Measurements from ENCODE around the gene RC3H1. TPM values are rescaled to one million over a fixed set of nuclear protein-coding genes. Genes with fewer than 3 reads are reported as not detected.

RC3H1 gene
- total and polyA plus RNA-seq, 3 experiments from 2014 or later = 5.4 to 40.5 (median 39.7) TPM

DNA sequence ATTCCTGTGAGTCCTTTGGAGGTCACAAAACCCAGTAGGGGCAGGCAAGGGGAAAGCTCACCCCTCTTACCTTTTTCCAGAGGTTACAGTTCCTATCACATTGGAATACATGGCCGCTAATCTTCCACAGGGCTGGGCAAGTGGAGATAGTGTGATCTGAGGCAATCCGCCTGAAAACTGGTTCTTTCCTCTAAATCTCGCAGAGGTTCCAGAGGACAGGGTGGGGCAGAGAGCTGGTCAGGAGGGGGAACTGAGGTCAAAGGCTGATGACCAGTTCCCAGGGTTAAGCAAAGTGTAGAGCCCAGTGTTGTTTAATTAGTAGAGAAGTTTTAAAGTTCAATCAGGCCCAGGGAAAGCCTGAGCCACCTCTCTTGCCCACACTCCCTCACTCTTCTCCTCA, 105.0 kb downstream of the RC3H1 start, which contains the start of gene SERPINC1:
TSS of gene SERPINC1 (minus strand) at position 179 of the 400 bp plus-strand sequence. CDS start at position 111, 68 bp downstream.
- no peaks in the 10 kb centered on the region for H3K9me3 Mint-ChIP-seq
- no peaks in the 10 kb centered on the region for H3K27me3 ChIP-seq (ENCODE audit: insufficient read depth, low read length, poor library complexity, severe bottlenecking)
- H3K36me3 Mint-ChIP-seq = no peaks in the 10 kb centered on the region
- POLR2A ChIA-PET = no interaction called here
- H3K36me3 ChIP-seq (ENCODE audit: insufficient read depth, low read length) = no peaks in the 10 kb centered on the region
- H3K4me1 Mint-ChIP-seq = no peaks in the 10 kb centered on the region
- H3K4me3 Mint-ChIP-seq = no peak within 1 kb of the TSS
- CTCF ChIA-PET = interaction anchor here (1.3 kb wide), 1 partner anchor 8 kb away, joined by 3 read pairs; no protein-coding TSS in a partner anchor
- H3K27ac Mint-ChIP-seq = peak within 1 kb of the TSS in 1 of 8 donors; percentile 42
- H3K4me3 ChIP-seq (ENCODE audit: low read length) = no peak within 1 kb of the TSS
- H3K27me3 Mint-ChIP-seq = no peaks in the 10 kb centered on the region
- H3K4me1 ChIP-seq (ENCODE audit: insufficient read depth, low read length) = no peaks in the 10 kb centered on the region
- DNase-seq = no peak
- H3K9me3 ChIP-seq (ENCODE audit: low read length) = no peaks in the 10 kb centered on the region
- H3K27ac ChIP-seq (ENCODE audit: low read depth, low read length) = no peak within 1 kb of the TSS

DNA sequence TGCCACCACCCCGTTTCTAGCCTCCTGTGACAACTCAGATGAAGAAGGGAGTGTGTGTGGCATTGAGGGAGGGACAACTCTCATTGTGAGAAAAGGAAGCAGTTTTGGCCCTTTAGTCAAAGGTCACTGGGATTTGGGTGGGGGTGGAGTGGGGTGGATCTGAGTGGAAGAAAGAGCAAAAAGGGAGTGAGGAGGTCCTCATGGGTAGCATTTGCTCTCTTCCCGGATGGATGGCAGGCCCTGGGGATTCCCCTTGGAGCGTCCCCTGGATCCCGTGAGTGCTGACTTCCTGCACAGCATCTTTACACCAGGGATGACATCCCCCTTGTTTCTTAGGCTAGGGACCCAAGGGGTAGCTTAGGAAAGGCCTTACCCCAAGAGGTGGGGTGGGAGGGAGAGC, 105.5 kb downstream of the RC3H1 start:
- H3K36me3 ChIP-seq (ENCODE audit: insufficient read depth, low read length) = no peaks in the 10 kb centered on the region
- H3K4me1 Mint-ChIP-seq = no peaks in the 10 kb centered on the region
- no peaks in the 10 kb centered on the region for H3K27me3 Mint-ChIP-seq
- no peaks in the 10 kb centered on the region for H3K36me3 Mint-ChIP-seq
- H3K27me3 ChIP-seq (ENCODE audit: insufficient read depth, low read length, poor library complexity, severe bottlenecking) = no peaks in the 10 kb centered on the region
- no peak overlapping the region for H3K27ac Mint-ChIP-seq
- no peaks in the 10 kb centered on the region for H3K9me3 Mint-ChIP-seq
- ChIA-PET CTCF (interaction anchor here (1.3 kb wide), 1 partner anchor 9 kb away, joined by 3 read pairs; no protein-coding TSS in a partner anchor), POLR2A (no interaction called here)
- DNase-seq = no peak
- no peak overlapping the region for H3K4me3 ChIP-seq (ENCODE audit: low read length)
- no peaks in the 10 kb centered on the region for H3K4me1 ChIP-seq (ENCODE audit: insufficient read depth, low read length)
- H3K4me3 Mint-ChIP-seq = no peak overlapping the region
- no peaks in the 10 kb centered on the region for H3K9me3 ChIP-seq (ENCODE audit: low read length)
- H3K27ac ChIP-seq (ENCODE audit: low read depth, low read length) = no peak overlapping the region

DNA sequence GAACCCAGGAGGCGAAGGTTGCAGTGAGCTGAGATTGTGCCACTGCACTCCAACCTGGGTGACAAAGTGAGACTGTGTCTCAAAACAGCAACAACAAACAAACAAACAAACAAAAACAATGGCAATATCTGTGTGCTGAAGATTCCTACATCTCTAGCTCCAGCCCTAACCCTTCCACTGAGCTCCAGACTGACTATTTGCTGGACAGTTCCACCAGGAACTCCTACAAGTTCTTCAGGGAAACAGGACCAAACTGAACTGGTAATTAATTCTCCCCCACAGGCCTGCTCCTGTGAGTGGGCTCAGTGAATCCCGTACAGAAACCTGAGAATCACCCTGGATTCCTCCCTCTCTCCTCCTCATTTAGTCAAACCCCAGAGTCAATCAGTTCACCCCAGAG, 106.6 kb downstream of the RC3H1 start:
- H3K27ac ChIP-seq (ENCODE audit: low read depth, low read length) = no peak overlapping the region
- H3K36me3 ChIP-seq (ENCODE audit: insufficient read depth, low read length) = no peaks in the 10 kb centered on the region
- Mint-ChIP-seq H3K9me3 (no peaks in the 10 kb centered on the region), H3K4me3 (no peak overlapping the region), H3K27ac (no peak overlapping the region), H3K36me3 (no peaks in the 10 kb centered on the region), H3K4me1 (no peaks in the 10 kb centered on the region), H3K27me3 (no peaks in the 10 kb centered on the region)
- CTCF ChIA-PET = interaction anchor here (1.6 kb wide), 1 partner anchor 8 kb away, joined by 4 read pairs; no protein-coding TSS in a partner anchor
- no peak overlapping the region for H3K4me3 ChIP-seq (ENCODE audit: low read length)
- H3K4me1 ChIP-seq (ENCODE audit: insufficient read depth, low read length) = no peaks in the 10 kb centered on the region
- POLR2A ChIA-PET = no interaction called here
- no peak for DNase-seq
- no peaks in the 10 kb centered on the region for H3K27me3 ChIP-seq (ENCODE audit: insufficient read depth, low read length, poor library complexity, severe bottlenecking)
- H3K9me3 ChIP-seq (ENCODE audit: low read length) = no peaks in the 10 kb centered on the region

DNA sequence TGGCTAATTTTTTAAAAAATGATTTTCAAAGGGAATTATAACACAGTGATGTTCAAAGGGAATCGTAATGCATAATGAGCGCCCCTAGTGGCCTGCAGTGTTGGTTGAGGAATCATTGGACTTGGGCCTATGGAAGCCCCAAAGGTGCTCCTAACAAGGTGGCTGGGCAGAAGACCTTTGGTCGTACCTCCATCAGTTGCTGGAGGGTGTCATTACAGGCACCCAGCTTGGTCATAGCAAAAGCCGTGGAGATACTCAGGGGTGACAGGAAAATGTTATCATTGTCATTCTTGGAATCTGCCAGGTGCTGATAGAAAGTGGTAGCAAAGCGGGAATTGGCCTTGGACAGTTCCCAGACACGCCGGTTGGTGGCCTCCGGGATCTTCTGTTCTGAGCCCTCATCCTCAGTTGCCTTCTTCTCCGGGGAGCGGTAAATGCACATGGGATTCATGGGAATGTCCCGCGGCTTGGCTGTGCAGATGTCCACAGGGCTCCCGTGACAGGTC, 107.7 kb downstream of the RC3H1 start:
- Histone ChIP-seq H3K27me3 (ENCODE audit: insufficient read depth, low read length, poor library complexity, severe bottlenecking) (no peaks in the 10 kb centered on the region), H3K4me1 (ENCODE audit: insufficient read depth, low read length) (no peaks in the 10 kb centered on the region), H3K4me3 (ENCODE audit: low read length) (no peak overlapping the region), H3K9me3 (ENCODE audit: low read length) (no peaks in the 10 kb centered on the region), H3K27ac (ENCODE audit: low read depth, low read length) (no peak overlapping the region), H3K36me3 (ENCODE audit: insufficient read depth, low read length) (no peaks in the 10 kb centered on the region)
- no peaks in the 10 kb centered on the region for H3K4me1 Mint-ChIP-seq
- ChIA-PET POLR2A (no interaction called here), CTCF (interaction anchor here (0.5 to 1.6 kb wide), 2 partner anchors 9 to 162 kb away, joined by 3 to 4 read pairs; no protein-coding TSS in a partner anchor)
- H3K36me3 Mint-ChIP-seq = no peaks in the 10 kb centered on the region
- H3K4me3 Mint-ChIP-seq = no peak overlapping the region
- no peaks in the 10 kb centered on the region for H3K27me3 Mint-ChIP-seq
- H3K27ac Mint-ChIP-seq = no peak overlapping the region
- DNase-seq = peak in 1 of 5 donors; percentile 55
- H3K9me3 Mint-ChIP-seq = no peaks in the 10 kb centered on the region

DNA sequence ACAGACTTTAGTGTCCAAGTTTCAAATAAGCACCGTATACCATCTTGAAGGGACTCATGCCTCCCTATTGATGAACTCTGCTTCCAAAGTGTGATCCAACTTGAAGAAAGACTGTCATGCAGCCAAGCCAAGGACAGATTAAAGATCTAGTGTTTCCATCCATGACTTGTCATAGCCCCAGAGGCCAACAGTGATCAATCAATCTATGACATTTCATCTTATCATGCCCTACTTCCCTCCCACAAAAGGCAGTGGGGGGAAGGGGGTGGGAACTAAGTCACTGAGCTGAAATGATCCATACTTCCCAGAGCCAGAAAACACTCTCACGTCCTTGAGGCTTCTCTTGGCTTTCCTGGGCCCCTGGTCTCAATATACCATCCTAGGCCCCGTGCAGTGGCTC, 109.0 kb downstream of the RC3H1 start:
- Mint-ChIP-seq H3K36me3 (peaks cover 0 to 3% (median 0%) of the 10 kb centered on the region in 3 donors), H3K27ac (no peak overlapping the region), H3K9me3 (no peaks in the 10 kb centered on the region), H3K4me3 (no peak overlapping the region), H3K27me3 (no peaks in the 10 kb centered on the region), H3K4me1 (no peaks in the 10 kb centered on the region)
- POLR2A ChIA-PET = no interaction called here
- Histone ChIP-seq H3K4me1 (ENCODE audit: insufficient read depth, low read length) (no peaks in the 10 kb centered on the region), H3K36me3 (ENCODE audit: insufficient read depth, low read length) (no peaks in the 10 kb centered on the region), H3K27ac (ENCODE audit: low read depth, low read length) (no peak overlapping the region), H3K4me3 (ENCODE audit: low read length) (no peak overlapping the region), H3K9me3 (ENCODE audit: low read length) (no peaks in the 10 kb centered on the region), H3K27me3 (ENCODE audit: insufficient read depth, low read length, poor library complexity, severe bottlenecking) (no peaks in the 10 kb centered on the region)
- no peak for DNase-seq
- CTCF ChIA-PET = interaction anchor here (0.7 kb wide), 1 partner anchor 386 kb away, joined by 3 read pairs; no protein-coding TSS in a partner anchor

DNA sequence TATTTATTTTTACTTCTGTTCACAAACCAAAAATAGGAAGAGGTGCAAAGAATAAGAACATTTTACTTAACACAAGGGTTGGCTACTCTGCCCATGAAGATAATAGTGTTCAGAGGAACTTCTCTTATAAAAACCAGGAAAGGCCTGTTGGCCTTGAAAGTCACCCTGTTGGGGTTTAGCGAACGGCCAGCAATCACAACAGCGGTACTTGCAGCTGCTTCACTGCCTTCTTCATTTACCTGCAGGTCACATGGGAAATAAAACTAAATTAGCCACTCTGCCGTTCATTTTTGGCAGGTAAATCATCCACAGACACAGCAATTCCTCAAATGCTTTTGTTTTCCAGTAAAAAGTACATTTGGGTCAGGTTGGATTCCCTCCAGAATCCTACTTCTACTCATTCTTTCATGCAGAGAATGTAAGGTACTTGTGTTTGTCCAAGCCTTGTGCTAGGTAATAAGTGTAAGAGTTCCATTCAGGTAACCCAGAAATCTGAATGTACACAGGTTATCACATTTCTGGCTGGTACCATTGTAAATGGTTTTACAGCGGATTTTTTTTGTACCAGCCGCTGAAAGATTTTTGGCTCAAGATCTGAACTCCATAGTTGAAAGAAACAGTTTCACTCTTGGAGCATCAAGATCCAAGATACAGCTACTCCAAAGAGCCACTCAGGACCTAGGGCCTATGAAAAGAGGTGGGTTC, 118.2 kb downstream of the RC3H1 start:
- H3K27me3 ChIP-seq (ENCODE audit: insufficient read depth, low read length, poor library complexity, severe bottlenecking) = no peaks in the 10 kb centered on the region
- H3K27me3 Mint-ChIP-seq = no peaks in the 10 kb centered on the region
- H3K4me1 ChIP-seq (ENCODE audit: insufficient read depth, low read length) = no peaks in the 10 kb centered on the region
- DNase-seq = no peak
- no peaks in the 10 kb centered on the region for H3K36me3 ChIP-seq (ENCODE audit: insufficient read depth, low read length)
- H3K36me3 Mint-ChIP-seq = peaks cover 6 to 16% (median 7%) of the 10 kb centered on the region in 3 donors
- no peak overlapping the region for H3K4me3 ChIP-seq (ENCODE audit: low read length)
- H3K9me3 Mint-ChIP-seq = no peaks in the 10 kb centered on the region
- H3K4me1 Mint-ChIP-seq = peaks cover 2 to 16% (median 7%) of the 10 kb centered on the region in 3 donors
- no peak overlapping the region for H3K4me3 Mint-ChIP-seq
- H3K27ac ChIP-seq (ENCODE audit: low read depth, low read length) = no peak overlapping the region
- no peaks in the 10 kb centered on the region for H3K9me3 ChIP-seq (ENCODE audit: low read length)
- no peak overlapping the region for H3K27ac Mint-ChIP-seq
- ChIA-PET POLR2A (no interaction called here), CTCF (no interaction called here)

DNA sequence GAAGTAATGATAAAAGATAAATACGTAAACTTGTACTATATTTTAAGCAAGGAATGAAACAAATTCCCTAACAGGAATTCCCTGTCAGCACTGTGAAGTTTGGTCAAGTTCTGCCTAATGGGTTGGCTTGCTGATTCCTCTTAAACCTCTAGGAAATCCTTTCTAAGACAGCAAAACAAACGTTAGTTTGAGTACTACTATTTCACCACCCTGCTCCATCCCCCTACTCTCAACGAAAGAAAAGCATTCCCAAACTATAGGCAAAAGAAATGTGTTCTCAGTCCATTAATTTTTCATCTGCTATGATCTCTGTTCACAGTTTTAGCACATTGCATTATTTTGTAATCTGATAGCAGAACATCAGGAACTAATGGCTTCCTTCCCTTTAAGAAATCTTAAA, 121.2 kb downstream of the RC3H1 start:
- POLR2A ChIA-PET = no interaction called here

DNA sequence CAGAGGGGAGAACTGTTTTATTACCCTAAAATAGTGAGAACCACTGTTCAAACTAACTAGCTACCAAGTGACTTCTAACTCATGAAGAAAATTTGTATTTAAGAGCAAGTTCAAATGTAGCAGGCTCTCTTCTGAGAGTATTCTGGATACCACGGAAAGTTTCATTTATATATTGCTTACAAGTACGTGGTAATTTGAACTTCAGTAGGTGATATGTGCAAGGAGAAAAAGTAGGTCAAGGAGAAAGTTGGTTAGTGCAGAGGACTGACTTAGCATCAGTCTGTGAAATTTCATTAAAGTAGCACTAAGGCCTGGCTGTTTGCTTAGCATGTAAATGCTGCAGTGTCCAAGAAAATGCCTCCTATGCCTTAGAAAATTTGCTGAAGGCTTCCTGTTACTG, 121.7 kb downstream of the RC3H1 start:
- Mint-ChIP-seq H3K4me3 (no peak overlapping the region), H3K9me3 (no peaks in the 10 kb centered on the region), H3K27me3 (no peaks in the 10 kb centered on the region), H3K4me1 (peaks cover 2 to 22% (median 7%) of the 10 kb centered on the region in 3 donors), H3K36me3 (peaks cover 0 to 31% (median 3%) of the 10 kb centered on the region in 3 donors), H3K27ac (peak overlapping the region in 1 of 8 donors; percentile 57)
- no peak for DNase-seq
- no peak overlapping the region for H3K4me3 ChIP-seq (ENCODE audit: low read length)
- no peaks in the 10 kb centered on the region for H3K4me1 ChIP-seq (ENCODE audit: insufficient read depth, low read length)
- H3K36me3 ChIP-seq (ENCODE audit: insufficient read depth, low read length) = no peaks in the 10 kb centered on the region
- no peaks in the 10 kb centered on the region for H3K9me3 ChIP-seq (ENCODE audit: low read length)
- H3K27me3 ChIP-seq (ENCODE audit: insufficient read depth, low read length, poor library complexity, severe bottlenecking) = no peaks in the 10 kb centered on the region
- H3K27ac ChIP-seq (ENCODE audit: low read depth, low read length) = no peak overlapping the region
- ChIA-PET POLR2A (no interaction called here), CTCF (no interaction called here)

More for the DNA sequence above, 121.2 kb downstream of the RC3H1 start:
- Mint-ChIP-seq H3K36me3 (peaks cover 0 to 29% (median 5%) of the 10 kb centered on the region in 3 donors), H3K27me3 (no peaks in the 10 kb centered on the region), H3K27ac (no peak overlapping the region), H3K9me3 (no peaks in the 10 kb centered on the region), H3K4me1 (peaks cover 2 to 22% (median 7%) of the 10 kb centered on the region in 3 donors), H3K4me3 (no peak overlapping the region)
- no peak overlapping the region for H3K27ac ChIP-seq (ENCODE audit: low read depth, low read length)
- no peaks in the 10 kb centered on the region for H3K27me3 ChIP-seq (ENCODE audit: insufficient read depth, low read length, poor library complexity, severe bottlenecking)
- CTCF ChIA-PET = interaction anchor here (1.1 kb wide), 1 partner anchor 8 kb away, joined by 3 read pairs; no protein-coding TSS in a partner anchor
- DNase-seq = no peak
- H3K36me3 ChIP-seq (ENCODE audit: insufficient read depth, low read length) = no peaks in the 10 kb centered on the region
- no peaks in the 10 kb centered on the region for H3K9me3 ChIP-seq (ENCODE audit: low read length)
- H3K4me3 ChIP-seq (ENCODE audit: low read length) = no peak overlapping the region
- no peaks in the 10 kb centered on the region for H3K4me1 ChIP-seq (ENCODE audit: insufficient read depth, low read length)
